ENCODE measurements around the gene PON2. TPM values are rescaled to one million over a fixed set of nuclear protein-coding genes. Genes with fewer than 3 reads are reported as not detected.
A peak's percentile ranks its signal among the peaks of the same experiment; 100 is the strongest.

The PON2 gene
- total RNA-seq, 1 experiment from 2014 or later, result 141 TPM

- Histone ChIP-seq H3K4me3 (ENCODE audit: low read depth, low read length) (peak overlapping the region; percentile 83), H3K27me3 (replicated peaks; ENCODE audit: control insufficient read depth, insufficient read depth, low read length) (no peaks in the 10 kb centered on the region), H3K9me3 (no peaks in the 10 kb centered on the region), H3K36me3 (ENCODE audit: control insufficient read depth, insufficient read depth, low read length) (no peaks in the 10 kb centered on the region), H3K4me1 (peaks cover 9% of the 10 kb centered on the region; the same call in 1 of the 2 replicates)
- peak overlapping the region; percentile 63 for H3K27ac Mint-ChIP-seq (ENCODE audit: unreplicated experiment)
- no peak for DNase-seq
- POLR2A ChIA-PET, result no interaction called here
- TF ChIP-seq, protein P1, sequence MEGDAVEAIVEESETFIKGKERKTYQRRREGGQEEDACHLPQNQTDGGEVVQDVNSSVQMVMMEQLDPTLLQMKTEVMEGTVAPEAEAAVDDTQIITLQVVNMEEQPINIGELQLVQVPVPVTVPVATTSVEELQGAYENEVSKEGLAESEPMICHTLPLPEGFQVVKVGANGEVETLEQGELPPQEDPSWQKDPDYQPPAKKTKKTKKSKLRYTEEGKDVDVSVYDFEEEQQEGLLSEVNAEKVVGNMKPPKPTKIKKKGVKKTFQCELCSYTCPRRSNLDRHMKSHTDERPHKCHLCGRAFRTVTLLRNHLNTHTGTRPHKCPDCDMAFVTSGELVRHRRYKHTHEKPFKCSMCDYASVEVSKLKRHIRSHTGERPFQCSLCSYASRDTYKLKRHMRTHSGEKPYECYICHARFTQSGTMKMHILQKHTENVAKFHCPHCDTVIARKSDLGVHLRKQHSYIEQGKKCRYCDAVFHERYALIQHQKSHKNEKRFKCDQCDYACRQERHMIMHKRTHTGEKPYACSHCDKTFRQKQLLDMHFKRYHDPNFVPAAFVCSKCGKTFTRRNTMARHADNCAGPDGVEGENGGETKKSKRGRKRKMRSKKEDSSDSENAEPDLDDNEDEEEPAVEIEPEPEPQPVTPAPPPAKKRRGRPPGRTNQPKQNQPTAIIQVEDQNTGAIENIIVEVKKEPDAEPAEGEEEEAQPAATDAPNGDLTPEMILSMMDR (IDR thresholded peaks at IDR 0.05; ENCODE audit: insufficient read depth in 1 of 2, low read depth in 1 of 2, low read length in 1 of 2, severe bottlenecking in 1 of 2, unreplicated experiment in 1 of 2), result no peak
- no TSS peak for BruUV-seq (replicated peaks)
- CTCF ChIA-PET, result interaction anchor here (0.8 to 3.6 kb wide), 7 partner anchors 9 to 115 kb away, joined by 3 to 70 read pairs (median 6); no protein-coding TSS in a partner anchor
- peaks cover 8% of the 10 kb centered on the region for H3K36me3 Mint-ChIP-seq (ENCODE audit: insufficient read depth, unreplicated experiment)
- H3K27me3 Mint-ChIP-seq (ENCODE audit: insufficient read depth, unreplicated experiment), result no peaks in the 10 kb centered on the region
- H3K4me3 Mint-ChIP-seq (ENCODE audit: unreplicated experiment), result peak overlapping the region; percentile 82
- H3K9me3 Mint-ChIP-seq (ENCODE audit: unreplicated experiment), result no peaks in the 10 kb centered on the region
- H3K4me1 Mint-ChIP-seq (ENCODE audit: low read depth, unreplicated experiment), result peaks cover 11% of the 10 kb centered on the region
- intact Hi-C loops (cut with micrococcal nuclease; ENCODE audit: unreplicated experiment), result loop anchor here (2.0 kb wide), 1 partner anchor 43 kb away; no protein-coding TSS in a partner anchor
Measured at GRCh38 chr7:95397381-95397780, 37.4 kb downstream of the PON2 start.

- ChIA-PET CTCF (interaction anchor here (0.6 to 3.6 kb wide), 20 partner anchors 10 to 294 kb away, joined by 3 to 70 read pairs (median 4); partner anchors contain the start of gene PON2), POLR2A (interaction anchor here (0.9 to 1.9 kb wide), 3 partner anchors 37 to 79 kb away, joined by 3 to 12 read pairs (median 3); partner anchors contain the start of gene PON2)
- Mint-ChIP-seq H3K27ac (ENCODE audit: unreplicated experiment) (peak within 1 kb of the TSS; percentile 63), H3K27me3 (ENCODE audit: insufficient read depth, unreplicated experiment) (no peaks in the 10 kb centered on the region), H3K36me3 (ENCODE audit: insufficient read depth, unreplicated experiment) (peaks cover 8% of the 10 kb centered on the region), H3K4me3 (ENCODE audit: unreplicated experiment) (peak within 1 kb of the TSS; percentile 82), H3K4me1 (ENCODE audit: low read depth, unreplicated experiment) (peaks cover 11% of the 10 kb centered on the region), H3K9me3 (ENCODE audit: unreplicated experiment) (no peaks in the 10 kb centered on the region)
- H3K4me1 ChIP-seq, result peaks cover 9% of the 10 kb centered on the region; the same call in 1 of the 2 replicates
- H3K4me3 ChIP-seq (ENCODE audit: low read depth, low read length), result peak within 1 kb of the TSS; percentile 83
- DNase-seq, result peak; percentile 73 to 81
- no peaks in the 10 kb centered on the region for H3K9me3 ChIP-seq
- H3K36me3 ChIP-seq (ENCODE audit: control insufficient read depth, insufficient read depth, low read length), result no peaks in the 10 kb centered on the region
- intact Hi-C loops (cut with micrococcal nuclease; ENCODE audit: unreplicated experiment), result loop anchor here (1.0 to 2.0 kb wide), 3 partner anchors 44 to 82 kb away; no protein-coding TSS in a partner anchor
- TF ChIP-seq, protein P1 (IDR thresholded peaks at IDR 0.05; ENCODE audit: insufficient read depth in 1 of 2, low read depth in 1 of 2, low read length in 1 of 2, severe bottlenecking in 1 of 2, unreplicated experiment in 1 of 2), result peak; percentile 75 to 87
- H3K27me3 ChIP-seq (replicated peaks; ENCODE audit: control insufficient read depth, insufficient read depth, low read length), result no peaks in the 10 kb centered on the region
- TSS peak; percentile 51 for BruUV-seq (replicated peaks)
Measured at GRCh38 chr7:95396136-95397032, 38.4 kb downstream of the PON2 start, which contains the start of gene PON3. PON3 (minus strand) TSS chr7:95396375; CDS start chr7:95396350, 25 bp downstream.

DNA sequence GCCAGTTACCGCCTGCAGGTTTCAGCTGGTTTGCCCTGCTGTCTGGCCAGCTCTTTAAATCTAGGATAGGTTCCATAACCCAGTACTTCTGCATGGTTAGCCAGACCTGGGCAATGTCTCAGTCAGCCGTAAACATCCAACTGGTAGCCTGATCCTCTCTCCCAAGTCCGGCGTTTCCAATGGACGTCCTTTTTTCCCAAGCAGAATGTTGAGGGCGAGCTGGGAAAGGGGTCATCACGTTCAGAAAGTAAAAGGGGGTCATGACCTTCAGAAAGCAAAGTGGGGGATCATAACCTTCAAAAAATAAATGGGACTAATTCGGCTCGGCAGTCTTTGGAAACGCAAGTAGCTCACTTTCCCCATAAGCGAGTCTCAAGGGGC is 39.1 kb downstream of the PON2 start:
- H3K4me3 Mint-ChIP-seq (ENCODE audit: unreplicated experiment), result peak overlapping the region; percentile 82
- POLR2A ChIA-PET, result interaction anchor here (0.9 to 1.9 kb wide), 3 partner anchors 38 to 80 kb away, joined by 3 to 12 read pairs (median 3); partner anchors contain the start of gene PON2
- peaks cover 8% of the 10 kb centered on the region for H3K36me3 Mint-ChIP-seq (ENCODE audit: insufficient read depth, unreplicated experiment)
- BruUV-seq (replicated peaks), result no TSS peak
- Histone ChIP-seq H3K27me3 (replicated peaks; ENCODE audit: control insufficient read depth, insufficient read depth, low read length) (no peaks in the 10 kb centered on the region), H3K4me1 (peaks cover 9% of the 10 kb centered on the region; the same call in 1 of the 2 replicates), H3K9me3 (no peaks in the 10 kb centered on the region), H3K36me3 (ENCODE audit: control insufficient read depth, insufficient read depth, low read length) (no peaks in the 10 kb centered on the region), H3K4me3 (ENCODE audit: low read depth, low read length) (peak overlapping the region; percentile 83)
- H3K4me1 Mint-ChIP-seq (ENCODE audit: low read depth, unreplicated experiment), result peaks cover 11% of the 10 kb centered on the region
- CTCF ChIA-PET, result interaction anchor here (0.6 to 3.6 kb wide), 15 partner anchors 10 to 295 kb away, joined by 3 to 70 read pairs (median 6); partner anchors contain the start of gene PON2
- TF ChIP-seq, protein P1 (IDR thresholded peaks at IDR 0.05; ENCODE audit: insufficient read depth in 1 of 2, low read depth in 1 of 2, low read length in 1 of 2, severe bottlenecking in 1 of 2, unreplicated experiment in 1 of 2), result no peak
- H3K27me3 Mint-ChIP-seq (ENCODE audit: insufficient read depth, unreplicated experiment), result no peaks in the 10 kb centered on the region
- intact Hi-C loops (cut with micrococcal nuclease; ENCODE audit: unreplicated experiment), result loop anchor here (1.0 to 2.0 kb wide), 3 partner anchors 45 to 83 kb away; no protein-coding TSS in a partner anchor
- peak overlapping the region; percentile 63 for H3K27ac Mint-ChIP-seq (ENCODE audit: unreplicated experiment)
- H3K9me3 Mint-ChIP-seq (ENCODE audit: unreplicated experiment), result no peaks in the 10 kb centered on the region
- no peak for DNase-seq
